Activated CD8-positive, alpha-beta memory T cell treated with anti-CD3 and anti-CD28 coated beads for 4 hours (primary cell): ENCODE results near the gene SLC13A3.
A peak's percentile ranks its signal among the peaks of the same experiment; 100 is the strongest.

Source experiments
- DNase-seq, 2 donors: peaks; one replicate each; pipeline ENCODE4 v3.0.0-alpha.2; 2020; ENCODE audit warnings: low read depth in 2 of 2

Gene SLC13A3

DNA sequence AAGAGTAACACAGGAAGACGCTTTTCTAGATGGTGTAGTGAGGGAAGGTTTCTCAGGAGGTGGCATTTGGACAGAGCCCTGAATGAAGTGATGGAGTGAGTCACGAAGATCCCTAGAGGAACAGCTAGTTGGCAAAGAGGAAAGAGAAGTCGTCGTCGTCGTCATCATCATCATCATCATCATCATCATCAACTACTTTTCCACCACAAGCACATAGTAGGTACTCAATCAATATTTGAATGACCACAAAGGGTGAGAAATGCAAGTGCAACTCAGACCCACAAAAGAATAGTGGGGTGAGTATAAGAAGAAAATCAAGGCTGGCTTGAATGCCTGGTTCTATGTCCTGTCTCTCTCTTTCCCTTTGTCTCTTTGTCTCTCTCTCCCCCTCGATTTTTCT is 72.5 kb downstream of the SLC13A3 start:
- DNase-seq, result no peak

DNA sequence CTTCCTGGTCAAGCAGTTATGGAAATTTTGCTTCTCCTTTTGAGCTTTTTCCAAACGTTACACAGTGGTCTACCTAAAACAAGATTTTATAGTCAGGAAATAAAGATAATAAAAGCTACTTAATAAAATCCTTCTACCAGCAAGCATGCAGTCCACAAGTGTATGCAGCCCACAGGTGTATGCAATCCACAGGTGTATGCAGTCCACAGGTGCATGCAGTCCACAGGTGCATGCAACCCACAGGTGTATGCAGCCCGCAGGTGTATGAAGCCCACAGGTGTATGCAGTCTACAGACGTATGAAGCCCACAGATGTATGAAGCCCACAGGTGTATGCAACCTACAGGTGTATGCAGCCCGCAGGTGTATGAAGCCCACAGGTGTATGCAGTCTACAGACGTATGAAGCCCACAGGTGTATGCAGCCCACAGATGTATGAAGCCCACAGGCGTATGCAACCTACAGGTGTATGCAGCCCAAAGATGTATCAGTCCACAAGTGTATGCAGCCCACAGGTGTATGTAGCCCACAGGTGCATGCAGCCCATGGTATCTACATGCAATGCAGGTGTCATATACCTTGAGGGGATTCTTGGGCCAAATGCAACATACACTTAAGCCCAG is 74.4 kb downstream of the SLC13A3 start:
- no peak for DNase-seq

DNA sequence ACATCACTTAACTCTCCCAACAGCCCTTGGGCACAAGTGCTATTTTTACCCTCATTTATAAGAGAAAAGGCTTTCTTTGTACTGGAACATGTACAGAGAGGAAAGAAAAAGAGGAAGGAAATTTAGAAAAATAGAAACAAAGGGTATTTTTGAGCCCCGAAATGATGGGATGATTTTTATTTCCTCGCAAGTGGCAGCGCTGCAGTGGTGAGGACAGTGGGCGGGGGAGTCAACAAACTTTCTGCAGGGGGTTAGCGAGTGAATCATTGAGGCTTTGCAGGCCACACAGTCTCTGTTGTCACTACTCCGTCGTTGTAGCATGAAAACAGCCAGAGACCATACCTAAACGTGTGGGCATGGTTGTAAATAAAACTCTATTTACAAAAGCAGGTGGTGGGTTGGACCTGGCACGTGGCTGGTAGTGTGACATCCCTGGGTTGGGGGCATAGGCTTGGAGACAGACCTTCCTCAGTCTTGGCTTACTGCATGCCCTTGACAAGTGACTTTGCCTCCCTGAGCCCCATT is 75.3 kb downstream of the SLC13A3 start:
- DNase-seq, result no peak

DNA sequence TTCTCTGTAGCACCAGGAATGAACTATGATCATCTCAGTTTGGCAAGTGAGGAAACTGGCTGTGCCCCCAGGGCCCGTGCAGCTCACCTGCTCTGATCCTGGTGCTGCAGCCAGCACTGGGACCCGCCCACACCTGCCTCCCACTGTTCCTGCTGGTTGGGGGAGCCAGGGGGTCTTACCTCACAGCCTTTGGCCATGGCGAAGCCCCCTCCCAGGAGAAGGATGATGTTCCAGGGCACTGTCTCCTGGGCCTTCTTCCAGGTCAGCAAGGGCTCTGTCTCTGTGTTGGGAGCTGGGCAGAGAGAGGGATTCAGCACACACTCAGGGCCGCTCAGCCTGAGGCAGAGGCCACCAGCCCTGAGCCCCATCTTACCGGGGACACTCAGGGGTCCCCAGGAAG is 75.9 kb downstream of the SLC13A3 start:
- no peak for DNase-seq

DNA sequence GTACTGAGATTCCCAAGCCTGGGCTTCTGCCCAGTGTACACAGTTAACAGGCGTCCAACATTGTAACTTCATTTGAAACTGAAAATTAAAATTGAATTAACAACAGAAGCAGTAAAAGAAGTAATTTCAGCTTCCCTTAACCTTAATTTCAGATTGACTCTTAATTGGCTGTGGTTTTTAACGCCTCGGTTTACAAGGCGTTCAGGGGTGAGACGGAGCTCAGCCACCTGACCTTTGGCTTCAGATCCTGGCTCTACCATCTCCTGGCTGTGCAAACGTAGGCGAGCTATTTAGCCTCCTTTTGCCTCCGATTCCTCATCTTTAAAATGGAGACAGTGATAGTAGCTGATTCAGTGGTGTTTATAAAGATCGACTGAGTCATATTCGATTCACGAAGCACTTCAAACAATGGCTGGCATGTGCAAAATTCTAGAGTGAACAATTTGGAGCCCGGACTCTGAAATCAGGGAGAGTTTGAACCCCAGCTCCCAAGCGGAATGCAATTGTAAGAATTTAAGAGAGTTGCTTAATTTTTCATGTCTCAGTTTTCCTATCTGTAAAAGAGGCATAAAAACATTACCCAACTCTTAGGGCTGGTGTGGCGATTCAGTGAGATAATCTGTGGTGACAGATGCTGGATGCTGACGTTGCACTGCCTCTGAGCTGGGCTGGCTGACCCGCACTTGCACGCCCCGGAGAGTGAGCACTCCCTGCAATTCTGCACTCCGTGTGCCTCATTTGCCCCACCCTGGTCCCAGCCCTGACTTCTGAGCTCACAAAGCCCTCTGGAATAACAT is 77.3 kb downstream of the SLC13A3 start:
- no peak for DNase-seq

DNA sequence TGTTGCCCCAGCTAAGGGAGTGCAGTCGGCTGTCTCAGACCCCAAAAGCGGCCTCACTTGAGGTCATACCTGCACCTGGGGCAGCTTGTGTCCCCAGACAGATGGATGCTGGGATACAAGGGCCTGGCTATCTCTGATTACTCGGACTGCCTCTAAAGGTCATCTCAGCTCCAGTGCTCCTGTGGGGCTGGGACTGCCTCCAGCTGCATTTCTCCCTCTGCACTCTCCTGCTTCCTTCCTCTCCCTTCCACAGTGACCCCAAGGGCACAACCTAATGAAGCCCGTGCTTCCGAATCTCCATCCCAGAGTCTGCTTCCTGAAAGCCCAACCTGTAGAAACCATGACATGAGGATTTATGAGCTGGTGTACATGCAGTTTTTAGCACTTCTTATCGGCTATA is 78.0 kb downstream of the SLC13A3 start:
- no peak for DNase-seq

DNA sequence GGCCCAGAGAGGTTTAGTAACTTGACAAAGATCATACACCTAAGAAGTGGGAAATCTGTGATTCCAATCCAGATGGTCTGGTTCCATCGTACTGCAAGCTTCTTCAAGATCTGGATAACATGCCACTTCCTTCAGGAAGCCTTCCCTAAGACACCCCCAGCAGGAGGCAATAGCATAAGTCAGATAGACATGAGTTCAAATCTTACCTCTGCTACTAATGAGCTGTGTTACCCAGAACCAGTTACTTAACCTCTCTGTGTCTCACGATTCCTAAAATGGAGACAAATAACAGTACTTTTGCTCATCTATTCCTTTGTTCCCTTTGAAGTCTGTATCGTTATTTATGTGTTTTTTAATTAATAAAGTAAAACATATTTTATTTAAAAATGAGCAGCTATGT is 78.5 kb downstream of the SLC13A3 start:
- DNase-seq, result no peak

DNA sequence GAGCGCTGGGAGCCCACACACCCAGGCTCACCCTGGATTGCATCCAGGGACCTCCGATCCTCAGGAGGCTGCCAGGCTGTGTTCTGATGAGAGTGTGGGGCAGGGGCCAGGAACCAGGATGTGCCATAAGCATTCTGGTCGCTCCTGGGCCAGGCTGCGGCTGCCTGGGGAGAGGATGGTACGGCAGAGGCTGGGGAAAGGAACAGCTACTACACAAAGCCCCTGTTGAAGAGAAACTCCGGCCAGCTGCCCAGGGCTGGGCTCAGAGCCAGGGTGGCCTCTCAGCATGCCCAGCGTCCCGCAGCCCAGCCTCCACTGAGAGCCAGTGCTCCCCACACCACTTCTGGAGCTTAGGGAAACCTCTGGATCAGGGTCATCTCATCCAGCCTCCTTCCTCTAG is 79.1 kb downstream of the SLC13A3 start:
- DNase-seq, result no peak

DNA sequence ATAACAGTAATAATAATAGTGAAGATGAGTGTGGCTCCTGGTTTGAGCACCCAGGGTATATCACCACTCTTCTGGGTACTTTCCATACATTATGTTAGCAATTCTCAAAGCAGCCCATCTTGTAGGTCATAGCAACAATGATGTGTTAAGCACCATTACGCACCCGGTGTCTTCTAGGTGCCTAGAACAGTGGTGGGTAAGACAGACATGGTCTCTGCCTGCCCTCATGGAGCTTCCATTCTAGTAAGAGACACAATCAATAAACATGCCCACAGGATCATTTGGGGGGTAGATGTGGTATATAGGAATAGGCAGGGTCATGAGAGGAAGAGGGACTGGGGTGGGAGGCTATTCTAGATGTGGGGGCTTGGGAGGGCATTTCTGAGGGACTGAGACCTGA is 79.8 kb downstream of the SLC13A3 start:
- DNase-seq, result no peak

DNA sequence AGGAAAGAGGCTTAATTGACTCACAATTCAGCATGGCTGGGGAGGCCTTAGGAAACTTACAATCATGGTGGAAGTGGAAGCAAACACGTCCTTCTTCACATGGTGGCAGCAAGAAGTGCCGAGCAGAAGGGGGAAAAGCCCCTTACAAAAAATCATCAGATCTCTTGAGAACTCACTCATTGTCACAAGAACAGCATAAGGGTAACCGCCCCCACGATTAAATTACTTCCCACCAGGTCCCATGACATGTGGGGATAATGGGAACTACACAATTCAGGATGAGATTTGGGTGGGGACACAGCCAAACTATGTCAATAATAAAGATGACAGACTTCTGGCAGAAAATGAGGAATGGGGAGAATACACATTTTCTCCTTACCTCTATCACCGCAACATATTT is 80.3 kb downstream of the SLC13A3 start:
- no peak for DNase-seq

DNA sequence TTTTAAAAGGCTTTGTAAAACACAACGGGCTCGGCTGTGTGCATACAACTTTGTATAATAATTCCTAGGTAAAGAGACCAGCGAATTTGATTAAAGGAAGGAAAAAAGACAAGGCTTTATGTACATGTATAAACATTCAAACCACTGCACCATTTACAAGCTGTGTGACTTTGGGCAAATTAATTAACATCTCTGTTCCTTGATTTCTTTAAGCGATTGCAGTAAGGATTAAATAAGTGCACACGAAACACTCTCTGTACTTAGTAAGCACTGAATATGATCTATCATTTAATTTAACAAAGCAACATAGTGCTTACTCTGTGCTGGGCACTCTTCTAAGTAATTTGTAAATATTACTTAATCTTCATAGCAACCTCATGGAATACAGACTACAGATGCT is 81.3 kb downstream of the SLC13A3 start:
- no peak for DNase-seq

DNA sequence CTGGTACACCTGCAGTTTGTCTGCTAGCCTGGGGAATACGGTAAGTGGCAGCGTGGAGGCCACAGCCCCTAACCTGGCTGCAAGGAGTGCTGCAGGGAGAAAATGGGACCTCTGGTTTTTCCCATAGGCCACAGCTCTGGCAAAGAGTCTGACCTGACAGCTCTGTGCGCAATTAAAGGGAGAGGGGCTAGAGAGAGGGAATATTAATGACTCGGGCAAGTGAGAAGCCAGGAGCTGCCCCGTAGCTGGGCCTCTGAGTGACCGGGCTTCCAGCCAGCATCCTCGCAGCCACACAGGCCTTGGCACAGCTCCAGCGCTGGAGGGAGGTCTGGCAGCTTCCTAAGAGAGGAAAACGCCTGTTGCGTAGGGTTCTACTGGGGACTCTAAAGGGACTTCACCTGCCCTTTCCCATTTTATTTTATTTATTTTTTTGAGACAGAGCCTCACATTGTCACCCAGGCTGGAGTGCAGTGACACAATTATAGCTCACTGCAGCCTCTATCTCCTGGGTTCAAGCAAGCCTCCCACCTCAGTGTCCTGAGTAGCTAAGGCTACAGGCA is 82.6 kb downstream of the SLC13A3 start:
- DNase-seq, result no peak

DNA sequence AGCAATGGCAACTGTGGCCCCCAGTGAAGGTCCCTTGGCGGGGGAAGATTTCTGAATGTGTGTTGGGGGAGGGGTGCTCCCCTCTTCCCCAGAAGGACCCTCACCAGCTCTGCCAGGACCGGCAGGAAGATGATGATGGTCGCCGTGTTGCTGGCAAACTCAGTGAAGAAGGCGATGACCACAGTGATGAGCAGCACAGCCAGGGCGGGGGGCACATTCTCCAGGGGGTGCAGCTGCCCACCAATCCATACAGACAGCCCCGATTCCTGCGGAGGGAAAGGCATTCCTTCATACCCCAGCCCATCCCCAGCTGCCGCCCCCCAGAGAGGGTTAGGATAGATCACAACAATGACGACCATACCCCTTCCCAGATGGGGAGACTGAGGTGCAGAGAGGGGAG is 85.1 kb downstream of the SLC13A3 start:
- no peak for DNase-seq

DNA sequence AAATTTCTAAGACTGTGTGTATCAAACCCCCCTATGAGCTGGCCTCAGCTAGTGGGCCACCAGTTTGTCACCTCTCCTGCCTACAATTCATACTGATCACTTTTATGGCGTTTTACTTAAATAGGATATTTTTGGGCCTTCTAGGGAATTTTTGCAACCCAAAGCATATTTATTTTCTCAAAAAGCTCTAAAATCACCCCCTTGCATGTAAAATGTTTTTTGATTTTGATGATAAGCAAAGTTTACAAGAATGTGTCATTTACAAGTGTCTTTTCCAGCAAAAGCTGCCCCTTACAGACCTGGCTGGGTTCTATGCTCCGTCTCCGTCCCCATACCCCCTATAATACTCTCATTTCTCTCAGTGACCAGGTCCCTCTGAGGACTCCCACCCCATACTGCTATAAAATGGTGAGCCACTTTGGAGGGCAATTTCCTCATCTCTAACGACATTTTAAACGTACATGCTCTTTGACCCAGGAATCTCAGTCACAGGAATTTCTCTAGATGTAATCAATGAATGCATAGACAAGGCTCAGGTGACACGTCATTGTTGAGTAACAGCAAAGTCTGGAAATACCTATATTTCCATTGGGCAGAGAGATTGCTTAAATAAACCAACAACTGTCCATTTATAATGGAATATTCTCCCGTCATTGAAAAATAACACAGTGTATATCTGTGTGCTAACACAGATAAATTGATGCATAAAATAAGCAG is 86.9 kb downstream of the SLC13A3 start:
- no peak for DNase-seq

DNA sequence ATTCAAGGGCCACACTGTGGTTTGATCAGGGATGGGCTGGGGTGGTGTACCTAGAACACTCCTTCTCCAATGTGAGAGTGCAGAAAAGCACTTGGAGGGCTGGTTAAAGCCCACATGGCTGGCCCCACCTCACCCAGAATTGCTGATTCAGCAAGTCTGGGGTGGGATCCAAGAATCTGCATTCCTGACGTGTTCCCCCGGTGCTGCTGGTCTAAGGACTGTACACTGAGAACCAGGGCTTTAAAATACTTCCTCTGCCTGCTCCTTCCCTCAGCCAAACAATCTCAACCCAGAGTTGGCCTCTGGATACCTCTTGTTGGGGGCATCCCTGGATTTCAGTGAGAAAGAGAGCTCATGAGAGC is 87.4 kb downstream of the SLC13A3 start:
- no peak for DNase-seq

DNA sequence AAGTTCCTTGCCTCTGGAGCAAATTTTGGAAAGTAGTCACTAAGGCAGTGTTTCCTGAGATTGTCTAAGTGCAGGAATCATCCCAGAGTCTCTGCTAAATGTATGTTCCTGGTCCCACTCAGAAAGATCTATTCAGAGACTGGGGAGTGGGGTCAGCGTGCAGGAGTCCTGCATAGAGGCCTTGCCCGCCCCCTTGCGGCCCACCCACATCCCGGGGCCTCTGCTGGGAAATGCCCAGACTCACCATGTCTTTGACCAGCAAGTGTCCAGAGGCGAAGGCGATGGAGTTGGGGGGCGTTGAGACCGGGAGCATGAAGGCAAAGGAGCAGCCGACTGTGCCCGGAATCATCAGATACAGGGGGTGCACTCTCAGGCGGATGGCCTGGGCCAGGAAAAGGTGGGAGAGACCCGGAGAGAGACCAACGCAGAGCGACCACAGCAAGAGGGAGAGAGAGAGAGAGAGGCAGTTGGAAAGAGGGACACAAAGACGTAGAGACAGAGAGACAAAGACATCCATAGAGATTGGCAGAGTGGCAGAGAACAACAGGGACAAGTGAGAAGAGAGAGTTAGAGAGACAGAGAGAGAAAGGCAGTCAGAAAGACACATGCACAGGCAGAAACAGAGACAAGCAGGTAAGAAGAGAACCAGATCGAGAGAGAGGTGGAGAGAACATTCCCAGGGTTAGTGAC is 87.9 kb downstream of the SLC13A3 start:
- no peak for DNase-seq

DNA sequence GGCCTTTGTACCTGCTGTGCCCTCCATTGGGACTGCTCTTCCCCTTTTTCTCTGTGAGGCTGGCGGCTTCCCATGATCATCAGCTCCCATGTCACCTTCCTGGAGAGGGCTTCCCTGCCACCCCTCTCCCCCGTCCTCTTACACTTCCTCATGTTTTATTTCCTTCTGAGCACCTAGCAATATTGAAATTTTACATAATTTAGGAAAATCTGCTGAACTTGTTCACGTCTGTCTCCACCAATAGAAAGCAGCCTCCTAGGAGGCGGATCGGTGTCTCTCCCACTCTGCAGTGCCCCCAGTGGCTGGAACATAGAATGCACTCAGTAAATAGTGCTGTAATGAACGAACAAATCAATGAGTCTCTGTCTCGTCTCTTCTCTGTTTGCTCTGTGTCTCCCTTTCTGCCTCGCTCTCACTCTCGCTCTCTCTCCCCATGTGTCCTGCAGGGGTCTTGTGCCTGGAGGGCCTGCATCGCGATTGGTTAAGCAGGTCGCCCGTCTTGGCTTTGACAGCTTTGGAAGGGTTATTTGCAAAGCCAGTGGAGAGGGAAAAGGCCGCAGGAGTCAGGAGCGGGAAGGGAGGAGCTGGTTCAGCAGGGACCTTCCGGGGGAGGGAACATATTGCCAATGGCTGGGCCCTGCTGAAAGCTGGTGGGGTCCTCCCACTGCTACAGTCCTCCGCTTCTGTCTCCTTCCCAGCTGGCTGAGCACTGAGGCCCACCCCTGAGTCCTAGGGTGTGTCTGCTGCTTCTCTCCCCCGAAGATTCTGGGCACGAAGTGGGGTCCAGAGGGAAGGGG is 88.7 kb downstream of the SLC13A3 start:
- DNase-seq, result peak; percentile 30 to 39

DNA sequence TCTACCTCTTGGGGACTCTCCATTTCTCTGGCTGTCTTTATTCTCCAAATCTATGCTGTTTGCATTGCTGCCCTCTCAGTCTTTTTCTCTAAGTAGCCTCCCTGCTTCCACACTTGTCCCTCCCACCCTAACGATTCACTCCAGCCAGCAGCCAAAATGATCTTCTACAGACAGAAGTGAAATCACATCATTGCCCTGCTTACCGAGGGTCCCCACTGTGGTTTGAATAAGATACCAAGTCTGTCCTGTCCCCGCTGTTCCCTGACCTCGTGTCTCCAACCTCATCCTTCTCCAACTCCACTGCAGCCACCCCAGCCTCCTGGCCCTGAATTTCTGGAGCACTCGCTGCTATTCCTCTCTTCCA is 89.3 kb downstream of the SLC13A3 start:
- no peak for DNase-seq

DNA sequence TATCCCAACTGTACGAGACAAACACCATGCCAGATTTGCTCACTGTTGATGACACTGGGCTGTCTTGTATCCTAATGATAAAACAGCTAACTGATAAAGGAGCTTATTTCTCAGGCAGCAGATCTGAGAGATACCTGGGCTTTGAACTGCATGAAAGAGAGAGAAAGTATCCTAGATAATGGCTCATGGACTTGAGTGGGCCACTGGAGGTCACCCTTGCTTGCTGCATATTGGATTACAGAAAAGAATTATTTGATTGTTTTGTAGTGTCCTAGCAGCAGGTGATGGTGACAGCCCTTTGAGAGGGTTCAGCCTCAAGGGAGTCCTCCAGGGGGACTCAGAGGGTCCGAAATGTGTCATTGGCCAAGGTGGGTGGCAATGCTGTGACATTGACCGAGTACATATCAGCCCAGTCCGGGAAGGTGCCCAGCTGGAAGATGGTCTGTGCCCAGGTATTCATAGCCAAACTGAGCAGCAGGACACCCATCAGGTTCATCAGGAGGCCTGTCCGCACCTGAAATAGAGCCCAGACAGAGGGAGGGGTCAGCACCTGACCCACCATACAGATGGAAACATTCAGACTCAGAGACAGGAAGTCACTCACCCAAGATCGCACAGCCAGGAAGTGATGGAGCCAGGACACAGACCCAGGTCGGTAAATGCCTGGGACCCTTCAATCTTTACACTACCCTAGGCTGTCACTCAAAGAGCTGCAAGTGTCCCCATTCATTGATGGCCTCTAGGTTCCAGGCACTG is 91.4 kb downstream of the SLC13A3 start:
- no peak for DNase-seq

DNA sequence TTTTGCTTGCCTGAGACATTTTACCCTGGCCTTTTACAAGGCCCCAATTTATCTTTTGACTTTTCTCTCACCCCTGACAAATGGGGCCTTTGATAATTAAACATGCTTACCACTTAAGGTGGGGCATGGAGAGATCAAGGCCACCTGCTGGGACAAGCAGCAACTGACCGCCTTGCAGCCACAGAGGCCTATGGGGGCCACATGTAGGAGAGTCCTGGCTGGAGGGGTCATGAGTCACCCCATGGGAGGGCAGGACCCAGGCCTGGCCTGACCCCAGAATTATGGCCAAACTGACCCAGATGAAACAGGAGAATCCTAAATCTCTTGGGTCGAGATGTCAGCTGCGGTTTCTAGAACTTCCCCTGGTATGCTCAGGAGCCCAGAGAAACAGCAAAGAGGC is 92.3 kb downstream of the SLC13A3 start:
- no peak for DNase-seq
